Effector memory CD4-positive, alpha-beta T cell (primary cell): ENCODE measurements around the gene AMMECR1.
A peak's percentile ranks its signal among the peaks of the same experiment; 100 is the strongest.
"Not testable (repeated sequence)": the region's sequence is repeated elsewhere in the genome, so short reads cannot be mapped to it uniquely, and the experiment has no call there.

Source experiments
- DNase-seq, 3 donors: peaks; one replicate each; pipeline ENCODE4 v3.0.0-alpha.2; 2020
- H3K27ac ChIP-seq: 2 replicates; pipeline ENCODE4 v1.7.0; 2013; ENCODE audit warnings: mild to moderate bottlenecking, low read length, moderate library complexity; ENCODE audit not compliant: insufficient read depth, poor library complexity, severe bottlenecking
- H3K27me3 ChIP-seq: replicated peaks from 2 replicates; pipeline ENCODE4 v1.7.0; 2013; ENCODE audit warnings: mild to moderate bottlenecking, low read length; ENCODE audit not compliant: insufficient read depth, control insufficient read depth, poor library complexity, severe bottlenecking
- H3K36me3 ChIP-seq: 2 replicates; pipeline ENCODE4 v1.7.0; 2013; ENCODE audit warnings: mild to moderate bottlenecking, low read length, moderate library complexity; ENCODE audit not compliant: control insufficient read depth, insufficient read depth
- H3K4me1 ChIP-seq: 2 replicates; pipeline ENCODE4 v1.7.0; 2013; ENCODE audit warnings: low read length, mild to moderate bottlenecking; ENCODE audit not compliant: control insufficient read depth, insufficient read depth, poor library complexity, severe bottlenecking
- H3K4me3 ChIP-seq: 2 replicates; pipeline ENCODE4 v1.7.0; 2013; ENCODE audit warnings: low read length, low read depth, mild to moderate bottlenecking; ENCODE audit not compliant: insufficient read depth, poor library complexity, severe bottlenecking
- H3K9me3 ChIP-seq: 2 replicates; pipeline ENCODE4 v1.7.0; 2013; ENCODE audit warnings: mild to moderate bottlenecking, low read length, moderate library complexity; ENCODE audit not compliant: control insufficient read depth

The AMMECR1 gene

DNA sequence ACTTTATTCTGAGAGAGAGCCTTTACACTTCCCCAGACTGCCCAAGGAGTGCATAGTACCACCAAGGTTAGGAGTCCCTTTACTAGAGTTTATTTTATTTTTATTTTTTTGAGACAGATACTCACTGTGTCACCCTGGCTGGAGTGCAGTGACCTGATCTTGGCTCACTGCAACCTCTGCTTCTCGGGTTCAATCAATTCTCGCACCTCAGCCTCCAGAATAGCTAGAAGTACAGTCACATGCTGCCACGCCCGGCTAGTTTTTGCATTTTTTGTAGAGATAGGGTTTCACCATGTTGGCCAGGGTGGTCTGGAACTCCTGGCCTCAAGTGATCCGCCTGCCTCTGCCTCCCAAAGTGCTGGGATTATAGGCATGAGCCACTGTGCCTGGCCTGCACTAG is 163.6 kb downstream of the AMMECR1 start:
- not testable (repeated sequence) for H3K36me3 ChIP-seq, H3K27ac ChIP-seq, H3K9me3 ChIP-seq, DNase-seq, H3K27me3 ChIP-seq, H3K4me3 ChIP-seq, H3K4me1 ChIP-seq

DNA sequence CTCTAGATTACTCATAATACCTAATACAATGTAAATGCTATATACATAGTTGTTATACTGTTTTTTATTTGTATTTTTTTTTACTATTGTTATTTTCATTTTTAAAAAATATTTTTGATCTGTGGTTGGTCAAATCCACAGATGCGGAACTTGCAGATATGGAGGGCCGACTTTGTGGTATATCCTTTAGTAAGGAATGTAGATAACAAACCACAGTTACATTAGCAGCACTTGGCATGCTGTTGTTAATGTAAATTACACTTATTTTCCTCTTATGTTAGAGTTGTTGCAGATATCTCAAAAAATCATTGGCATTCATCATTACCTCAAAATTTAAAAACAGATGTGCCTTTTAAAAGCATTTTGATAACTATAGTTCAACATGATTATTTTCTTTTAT is 164.0 kb downstream of the AMMECR1 start:
- H3K27ac ChIP-seq, result no peak overlapping the region
- no peak overlapping the region for H3K4me3 ChIP-seq
- no peaks in the 10 kb centered on the region for H3K36me3 ChIP-seq
- DNase-seq, result no peak
- H3K4me1 ChIP-seq, result no peaks in the 10 kb centered on the region
- H3K9me3 ChIP-seq, result no peaks in the 10 kb centered on the region
- no peaks in the 10 kb centered on the region for H3K27me3 ChIP-seq

DNA sequence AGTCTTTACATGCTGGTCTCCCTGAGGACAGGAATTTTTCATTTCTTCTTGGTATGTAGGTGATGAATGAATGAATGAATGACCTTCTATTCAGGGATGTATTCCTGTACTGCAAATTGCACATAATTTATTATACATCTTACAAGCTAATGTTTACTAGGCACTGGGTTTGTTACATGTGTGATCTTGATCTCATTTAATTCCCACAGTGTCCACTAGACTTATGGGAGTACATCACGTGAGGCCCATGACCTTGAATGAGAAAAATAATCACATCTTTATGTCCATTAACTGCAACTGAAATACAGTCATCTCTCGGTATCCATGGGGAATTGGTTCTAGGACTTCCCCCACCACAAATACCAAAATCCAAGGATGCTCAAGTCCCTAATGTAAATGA is 164.6 kb downstream of the AMMECR1 start:
- Histone ChIP-seq H3K4me1 (no peaks in the 10 kb centered on the region), H3K27me3 (no peaks in the 10 kb centered on the region), H3K4me3 (no peak overlapping the region), H3K36me3 (no peaks in the 10 kb centered on the region), H3K9me3 (no peaks in the 10 kb centered on the region), H3K27ac (no peak overlapping the region)
- DNase-seq, result no peak

DNA sequence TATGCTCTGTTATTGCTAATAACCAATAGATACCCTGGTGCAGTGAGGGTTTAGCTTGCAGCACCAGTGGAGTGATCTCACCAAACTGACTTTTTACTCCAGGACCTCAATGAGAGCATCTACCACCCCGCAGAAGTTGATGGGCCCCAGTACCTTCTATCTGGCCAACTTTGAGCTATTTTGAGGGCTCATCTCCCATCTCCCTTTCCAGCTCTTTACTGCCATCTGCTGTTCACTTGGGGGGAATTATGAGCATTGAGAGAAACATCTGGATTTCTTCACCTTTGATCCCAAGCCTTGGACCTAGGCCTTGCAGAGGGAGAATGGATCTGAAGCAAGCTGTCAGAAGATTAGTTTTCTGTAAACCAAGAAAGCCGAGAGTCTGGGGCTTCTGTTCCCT is 171.4 kb downstream of the AMMECR1 start:
- Histone ChIP-seq H3K27ac (no peak overlapping the region), H3K27me3 (no peaks in the 10 kb centered on the region), H3K36me3 (no peaks in the 10 kb centered on the region), H3K4me1 (no peaks in the 10 kb centered on the region), H3K4me3 (no peak overlapping the region), H3K9me3 (no peaks in the 10 kb centered on the region)
- DNase-seq, result peak in 1 of 3 donors; percentile 6

DNA sequence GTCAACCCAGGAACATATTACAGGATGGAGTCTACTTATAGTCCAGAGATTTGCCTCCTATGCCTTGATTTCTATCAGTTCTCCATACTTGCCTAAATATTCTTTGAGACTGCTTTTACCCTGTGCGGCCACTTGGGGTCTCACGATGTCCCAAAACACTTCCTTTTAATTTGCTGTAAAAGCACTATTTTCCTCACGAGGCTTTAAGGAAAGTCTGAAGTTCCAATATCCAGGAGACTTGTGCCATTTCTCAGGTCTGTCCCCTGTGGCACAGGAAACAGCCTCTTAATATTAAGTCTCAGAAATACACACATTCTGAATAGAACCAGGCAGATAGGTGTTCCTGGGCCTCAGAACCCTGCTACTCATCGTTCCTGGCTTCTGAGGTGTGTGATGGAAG is 172.0 kb downstream of the AMMECR1 start:
- no peaks in the 10 kb centered on the region for H3K27me3 ChIP-seq
- no peaks in the 10 kb centered on the region for H3K9me3 ChIP-seq
- H3K4me3 ChIP-seq, result no peak overlapping the region
- no peaks in the 10 kb centered on the region for H3K36me3 ChIP-seq
- DNase-seq, result no peak
- no peak overlapping the region for H3K27ac ChIP-seq
- no peaks in the 10 kb centered on the region for H3K4me1 ChIP-seq

DNA sequence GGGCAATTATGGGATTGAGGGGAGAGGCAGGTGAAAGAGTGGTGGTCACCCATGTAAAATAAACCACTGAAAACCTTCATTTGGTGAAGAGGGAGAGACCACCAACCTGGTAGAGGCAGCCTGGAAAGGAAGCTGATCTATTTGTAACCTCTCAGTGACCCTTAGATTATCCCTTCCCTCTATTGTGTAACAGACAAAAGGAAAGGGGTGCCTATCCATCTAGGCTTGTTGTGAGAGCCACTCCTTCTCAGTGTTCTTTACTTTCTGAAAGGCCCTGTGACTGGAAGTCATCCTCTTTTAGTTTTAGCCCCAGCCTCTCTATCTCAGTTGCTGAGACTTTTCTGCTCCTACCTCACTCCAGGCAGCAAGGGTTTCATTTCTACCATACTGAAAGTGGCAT is 172.6 kb downstream of the AMMECR1 start:
- Histone ChIP-seq H3K27me3 (no peaks in the 10 kb centered on the region), H3K27ac (no peak overlapping the region), H3K4me1 (no peaks in the 10 kb centered on the region), H3K36me3 (no peaks in the 10 kb centered on the region), H3K9me3 (no peaks in the 10 kb centered on the region), H3K4me3 (no peak overlapping the region)
- no peak for DNase-seq
